Measurements from ENCODE around the gene FSCN2.
"Not testable (repeated sequence)": the region's sequence is repeated elsewhere in the genome, so short reads cannot be mapped to it uniquely, and the experiment has no call there.

- not testable (repeated sequence) for TF ChIP-seq CTCF, EP300, POLR2A (IDR thresholded peaks at IDR 0.05)
Observed at GRCh38 chr17:81531998-81532404, 3.8 kb downstream of the FSCN2 start.
